Tibial nerve (tissue), 4 donors: ENCODE measurements around the gene CKAP4. TPM values are rescaled to one million over a fixed set of nuclear protein-coding genes. Genes with fewer than 3 reads are reported as not detected.

ENCODE experiments used
- DNase-seq, 2 donors: peaks; one replicate each; pipeline ENCODE4 v3.0.0-alpha.2; 2019; ENCODE audit warnings: low spot score in 2 of 2
- H3K27ac ChIP-seq, 4 donors: fragments of 200-600 bp; sonication (generic) in 3 of 4; one replicate each; pipeline ENCODE4 v1.5.1; 2017 to 2019; ENCODE audit warnings: mild to moderate bottlenecking in 1 of 4
- H3K27me3 ChIP-seq, 2 donors: fragments of 200-600 bp; sonication (generic) in 1 of 2; one replicate each; pipeline versions ENCODE4 v1.5.1 to v1.6.0; 2017 to 2019
- H3K36me3 ChIP-seq, 3 donors: fragments of 200-600 bp; sonication (generic); one replicate each; pipeline ENCODE4 v1.5.1; 2018 to 2019
- H3K4me1 ChIP-seq, 4 donors: fragments of 200-600 bp; sonication (generic) in 3 of 4; one replicate each; pipeline ENCODE4 v1.5.1; 2017 to 2019
- H3K4me3 ChIP-seq, 4 donors: fragments of 200-600 bp; sonication (generic) in 3 of 4; one replicate each; pipeline ENCODE4 v1.5.1; 2017 to 2019; ENCODE audit warnings: mild to moderate bottlenecking in 1 of 4, moderate library complexity in 1 of 4
- H3K9me3 ChIP-seq, 4 donors: fragments of 200-600 bp; sonication (generic) in 3 of 4; one replicate each; pipeline ENCODE4 v1.5.1; 2017 to 2019
- CTCF ChIP-seq, 5 experiments: fragments of 200-600 bp in 3 of 5; fragments of 450-650 bp in 2 of 5; sonication (generic) in 3 of 5; IDR thresholded peaks; one replicate each; pipeline ENCODE4 v1.5.1; 2016 to 2019; ENCODE audit warnings: antibody characterized with exemption in 5 of 5, mild to moderate bottlenecking in 3 of 5, moderate library complexity in 2 of 5
- EP300 ChIP-seq, 2 donors: sonication (generic); formaldehyde crosslinking; IDR thresholded peaks; one replicate each; pipeline ENCODE4 v1.6.1; 2017; ENCODE audit warnings: antibody characterized with exemption in 2 of 2, mild to moderate bottlenecking in 1 of 2
- POLR2A ChIP-seq, 2 donors: fragments of 450-650 bp; IDR thresholded peaks; one replicate each; pipeline ENCODE4 v1.6.1; 2017; ENCODE audit warnings: antibody characterized with exemption in 2 of 2, mild to moderate bottlenecking in 2 of 2, moderate library complexity in 2 of 2
- WGBS, 2 donors: methylation state at CpG; one replicate each; pipeline ENCODE4 v1.1.5; 2018; 5-methylcytosine and 5-hydroxymethylcytosine counted together
- total RNA-seq, 4 donors: library from RNA; depleted of rRNA; stranded (reverse); fragments of >200 nt; gene quantifications; one replicate each; pipeline ENCODE4 v1.1.0, GENCODE V29; 2016

The CKAP4 gene
- total RNA-seq, 4 donors from 2014 or later: 29.9 to 49.5 (median 38.7) TPM

- Histone ChIP-seq H3K9me3 (peaks cover 0 to 22% (median 7%) of the 10 kb centered on the region in 4 donors), H3K4me3 (no peak overlapping the region), H3K27ac (no peak overlapping the region), H3K27me3 (no peaks in the 10 kb centered on the region), H3K36me3 (no peaks in the 10 kb centered on the region), H3K4me1 (peaks cover 0 to 11% (median 3%) of the 10 kb centered on the region in 4 donors)
- no peak for DNase-seq
- TF ChIP-seq EP300 (IDR thresholded peaks at IDR 0.05) (no peak), CTCF (IDR thresholded peaks at IDR 0.05) (no peak), POLR2A (IDR thresholded peaks at IDR 0.05) (no peak)
- WGBS, 2 donors: 81 to 86% methylated on average over 7 of the region's 7 CpGs
Observed at GRCh38 chr12:106220536-106220935, 27.3 kb downstream of the CKAP4 start.

GRCh38 chr12:106219043-106219442, 28.8 kb downstream of the CKAP4 start:
- no peaks in the 10 kb centered on the region for H3K27me3 ChIP-seq
- peaks cover 0 to 12% (median 3%) of the 10 kb centered on the region in 4 donors for H3K4me1 ChIP-seq
- no peak for DNase-seq
- TF ChIP-seq POLR2A (IDR thresholded peaks at IDR 0.05) (no peak), EP300 (IDR thresholded peaks at IDR 0.05) (no peak), CTCF (IDR thresholded peaks at IDR 0.05) (no peak)
- WGBS, 2 donors: 93 to 97% methylated on average over 1 of the region's 1 CpG
- H3K4me3 ChIP-seq: no peak overlapping the region
- H3K27ac ChIP-seq: no peak overlapping the region
- H3K9me3 ChIP-seq: peaks cover 0 to 22% (median 7%) of the 10 kb centered on the region in 4 donors
- no peaks in the 10 kb centered on the region for H3K36me3 ChIP-seq

GRCh38 chr12:106217706-106218105, 30.1 kb downstream of the CKAP4 start:
- Histone ChIP-seq H3K9me3 (peaks cover 0 to 22% (median 7%) of the 10 kb centered on the region in 4 donors), H3K36me3 (no peaks in the 10 kb centered on the region), H3K4me3 (no peak overlapping the region), H3K27ac (no peak overlapping the region), H3K27me3 (no peaks in the 10 kb centered on the region), H3K4me1 (peaks cover 0 to 6% (median 0%) of the 10 kb centered on the region in 4 donors)
- 93 to 94% methylated on average over 2 of the region's 2 CpGs for WGBS, 2 donors
- no peak for TF ChIP-seq EP300 (IDR thresholded peaks at IDR 0.05)
- no peak for DNase-seq

GRCh38 chr12:106214571-106214970, 33.2 kb downstream of the CKAP4 start:
- DNase-seq: no peak
- Histone ChIP-seq H3K4me1 (peaks cover 0 to 6% (median 0%) of the 10 kb centered on the region in 4 donors), H3K36me3 (no peaks in the 10 kb centered on the region), H3K27ac (peak overlapping the region in 1 of 4 donors; percentile 60), H3K9me3 (peaks cover 0 to 22% (median 7%) of the 10 kb centered on the region in 4 donors), H3K4me3 (no peak overlapping the region), H3K27me3 (no peaks in the 10 kb centered on the region)
- TF ChIP-seq EP300 (IDR thresholded peaks at IDR 0.05) (no peak), CTCF (IDR thresholded peaks at IDR 0.05) (no peak), POLR2A (IDR thresholded peaks at IDR 0.05) (no peak)
- WGBS, 2 donors: 45 to 65% methylated on average over 4 of the region's 4 CpGs

GRCh38 chr12:106213662-106214061, 34.2 kb downstream of the CKAP4 start:
- TF ChIP-seq EP300 (IDR thresholded peaks at IDR 0.05) (no peak), CTCF (IDR thresholded peaks at IDR 0.05) (no peak), POLR2A (IDR thresholded peaks at IDR 0.05) (no peak)
- H3K9me3 ChIP-seq: peaks cover 0 to 17% (median 7%) of the 10 kb centered on the region in 4 donors
- WGBS, 2 donors: 35 to 37% methylated on average over 6 of the region's 6 CpGs
- H3K4me1 ChIP-seq: peaks cover 0 to 6% (median 0%) of the 10 kb centered on the region in 4 donors
- no peaks in the 10 kb centered on the region for H3K36me3 ChIP-seq
- H3K27me3 ChIP-seq: no peaks in the 10 kb centered on the region
- no peak overlapping the region for H3K4me3 ChIP-seq
- no peak for DNase-seq
- peak overlapping the region in 2 of 4 donors; percentile 15 to 60 for H3K27ac ChIP-seq

- Histone ChIP-seq H3K4me1 (peaks cover 0 to 6% (median 0%) of the 10 kb centered on the region in 4 donors), H3K4me3 (no peak overlapping the region), H3K36me3 (no peaks in the 10 kb centered on the region), H3K27ac (no peak overlapping the region), H3K27me3 (no peaks in the 10 kb centered on the region), H3K9me3 (peaks cover 0 to 5% (median 0%) of the 10 kb centered on the region in 4 donors)
- 62 to 68% methylated on average over 7 to 8 of the region's 8 CpGs for WGBS, 2 donors
- TF ChIP-seq CTCF (IDR thresholded peaks at IDR 0.05): no peak
- TF ChIP-seq EP300 (IDR thresholded peaks at IDR 0.05): no peak
- TF ChIP-seq POLR2A (IDR thresholded peaks at IDR 0.05): no peak
- no peak for DNase-seq
Observed at GRCh38 chr12:106211973-106212372, 35.8 kb downstream of the CKAP4 start.
